Measurements from ENCODE around the gene PTPRF.

- TF ChIP-seq GATA2 (IDR thresholded peaks at IDR 0.05; ENCODE audit: low read depth, low read length) (no peak), GATA3 (IDR thresholded peaks at IDR 0.05; ENCODE audit: low read depth, low read length) (no peak)
Observed at GRCh38 chr1:43541141-43541540, 10.5 kb downstream of the PTPRF start.

Measured in SH-SY5Y (cell line).